IPS DF 6.9 (cell line): ENCODE results near the gene HEXIM1.
A peak's percentile ranks its signal among the peaks of the same experiment; 100 is the strongest.

Source experiments
- DNase-seq: peaks from one replicate; pipeline ENCODE4 v3.0.0-alpha.2; 2013; ENCODE audit warnings: low read depth, low spot score
- H3K27ac ChIP-seq: one replicate; pipeline ENCODE4 v1.5.1; 2013; ENCODE audit warnings: low read length, control low read depth
- H3K27me3 ChIP-seq: 2 replicates; pipeline ENCODE4 v1.6.1; 2013; ENCODE audit warnings: mild to moderate bottlenecking, low read length; ENCODE audit not compliant: control insufficient read depth, insufficient read depth
- H3K36me3 ChIP-seq: 2 replicates; pipeline ENCODE4 v1.6.1; 2013; ENCODE audit warnings: low read length; ENCODE audit not compliant: control insufficient read depth, insufficient read depth
- H3K4me1 ChIP-seq: 2 replicates; pipeline ENCODE4 v1.6.1; 2013; ENCODE audit warnings: low read length; ENCODE audit not compliant: control insufficient read depth, insufficient read depth
- H3K4me3 ChIP-seq: 2 replicates; pipeline ENCODE4 v1.5.1; 2013; ENCODE audit warnings: mild to moderate bottlenecking, low read length
- H3K9me3 ChIP-seq: 2 replicates; pipeline ENCODE4 v1.6.1; 2013; ENCODE audit warnings: low read length, inconsistent platforms; ENCODE audit not compliant: control insufficient read depth, insufficient read depth
- WGBS: extraction: QIAGEN DNeasy Blood & Tissue Kit; methylation state at CpG from one replicate; pipeline ENCODE4 v1.1.7; 2013; ENCODE audit warnings: mixed read lengths, missing lambda C conversion rate; ENCODE audit not compliant: insufficient read length, insufficient coverage; 5-methylcytosine and 5-hydroxymethylcytosine counted together

The HEXIM1 gene

GRCh38 chr17:45129940-45130680, 18.2 kb upstream of the HEXIM1 start:
- no peaks in the 10 kb centered on the region for H3K36me3 ChIP-seq
- no peaks in the 10 kb centered on the region for H3K9me3 ChIP-seq
- WGBS, result no CpG with 5 or more reads among the region's 13 CpGs
- no peak overlapping the region for H3K27ac ChIP-seq
- DNase-seq, result no peak
- no peak overlapping the region for H3K4me3 ChIP-seq
- H3K4me1 ChIP-seq, result 0 out of 2 replicates have a peak, but pooled peaks cover 4% of the 10 kb centered on the region
- H3K27me3 ChIP-seq, result no peaks in the 10 kb centered on the region

- H3K9me3 ChIP-seq, result no peaks in the 10 kb centered on the region
- no CpG with 5 or more reads among the region's 17 CpGs for WGBS
- H3K4me3 ChIP-seq, result no peak overlapping the region
These were observed 17.3 kb upstream of the HEXIM1 start for GRCh38 chr17:45130681-45131615.

GRCh38 chr17:45131616-45132319, 16.5 kb upstream of the HEXIM1 start:
- Histone ChIP-seq H3K4me1 (0 out of 2 replicates have a peak, but pooled peaks cover 4% of the 10 kb centered on the region), H3K27me3 (no peaks in the 10 kb centered on the region), H3K27ac (no peak overlapping the region), H3K9me3 (no peaks in the 10 kb centered on the region), H3K4me3 (peak overlapping the region; percentile 56; the same call in 1 of the 2 replicates), H3K36me3 (no peaks in the 10 kb centered on the region)
- no peak for DNase-seq
- WGBS, result no CpG with 5 or more reads among the region's 46 CpGs

More at GRCh38 chr17:45130681-45131615, 17.3 kb upstream of the HEXIM1 start:
- no peak for DNase-seq
- 0 out of 2 replicates have a peak, but pooled peaks cover 4% of the 10 kb centered on the region for H3K4me1 ChIP-seq
- H3K36me3 ChIP-seq, result no peaks in the 10 kb centered on the region
- H3K27me3 ChIP-seq, result no peaks in the 10 kb centered on the region
- no peak overlapping the region for H3K27ac ChIP-seq

GRCh38 chr17:45132320-45132571, 16.0 kb upstream of the HEXIM1 start, which contains the start of gene PLCD3:
Gene PLCD3, minus strand, starts transcription at chr17:45132515. Its CDS starts 105 bp downstream, at chr17:45132410.
- WGBS, result no CpG with 5 or more reads among the region's 36 CpGs
- H3K27me3 ChIP-seq, result no peaks in the 10 kb centered on the region
- peak within 1 kb of the TSS; percentile 56; the same call in 1 of the 2 replicates for H3K4me3 ChIP-seq
- DNase-seq, result no peak
- H3K4me1 ChIP-seq, result 0 out of 2 replicates have a peak, but pooled peaks cover 4% of the 10 kb centered on the region
- no peak within 1 kb of the TSS for H3K27ac ChIP-seq
- no peaks in the 10 kb centered on the region for H3K9me3 ChIP-seq
- no peaks in the 10 kb centered on the region for H3K36me3 ChIP-seq

DNA sequence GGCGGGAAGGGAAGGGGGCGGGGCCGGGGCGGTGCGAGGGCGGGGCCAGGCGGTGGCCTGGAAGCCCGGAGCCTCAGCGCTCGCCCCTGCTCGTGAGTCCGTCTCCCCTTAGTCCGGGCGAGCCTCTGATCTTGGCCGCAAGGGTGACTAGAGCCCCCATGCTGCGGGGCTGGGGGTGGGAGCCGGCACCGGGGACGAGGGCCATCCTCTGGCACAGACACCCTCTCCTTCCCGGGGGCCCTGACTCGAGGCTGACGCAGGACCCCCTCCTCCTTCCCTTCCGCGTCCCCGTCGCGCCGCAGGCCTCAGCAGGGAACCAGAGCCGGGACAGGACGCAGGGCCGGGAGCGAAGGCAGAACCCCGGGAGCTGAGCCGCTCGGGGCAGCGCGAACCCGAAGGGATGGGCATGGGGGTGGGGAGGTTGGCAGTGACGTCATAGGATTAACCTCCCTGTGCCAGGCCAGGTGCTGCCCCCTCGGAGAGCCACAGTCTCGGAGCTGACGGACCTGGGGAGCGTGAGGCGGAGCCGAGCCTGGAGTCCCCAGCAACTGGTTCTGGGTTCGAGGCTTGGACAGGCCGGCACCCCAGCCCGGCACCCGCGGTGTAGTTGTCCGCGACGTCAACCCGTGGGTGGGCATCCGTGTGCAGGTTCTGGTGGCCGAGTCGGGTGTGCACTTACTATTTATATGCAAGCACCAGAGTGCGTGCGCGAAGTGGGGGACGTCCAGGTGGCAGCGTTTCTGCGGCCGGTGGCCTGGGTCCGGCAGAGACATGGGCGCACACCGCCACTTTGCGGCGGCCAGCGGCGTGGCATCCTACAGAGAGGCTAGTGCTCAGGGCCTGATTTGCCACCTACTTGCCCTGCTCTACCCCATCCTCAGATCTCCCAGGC, 15.5 kb upstream of the HEXIM1 start:
- WGBS, result no CpG with 5 or more reads among the region's 71 CpGs
- H3K4me3 ChIP-seq, result peak overlapping the region; percentile 34; the same call in 1 of the 2 replicates
- no peak for DNase-seq
- no peaks in the 10 kb centered on the region for H3K27me3 ChIP-seq
- H3K9me3 ChIP-seq, result no peaks in the 10 kb centered on the region
- H3K27ac ChIP-seq, result no peak overlapping the region
- no peaks in the 10 kb centered on the region for H3K4me1 ChIP-seq
- peaks cover under 1% of the 10 kb centered on the region; the same call in 1 of the 2 replicates for H3K36me3 ChIP-seq

- H3K9me3 ChIP-seq, result no peaks in the 10 kb centered on the region
- H3K27me3 ChIP-seq, result no peaks in the 10 kb centered on the region
- H3K36me3 ChIP-seq, result peaks cover 3% of the 10 kb centered on the region; the same call in 1 of the 2 replicates
- WGBS, result no CpG with 5 or more reads among the region's 40 CpGs
- peak; percentile 96 for DNase-seq
- peak within 1 kb of the TSS; percentile 42; the same call in 1 of the 2 replicates for H3K4me3 ChIP-seq
- H3K4me1 ChIP-seq, result no peaks in the 10 kb centered on the region
- no peak within 1 kb of the TSS for H3K27ac ChIP-seq
These were observed 12.9 kb upstream of the HEXIM1 start, which contains the start of gene ACBD4 for GRCh38 chr17:45135192-45135977. Gene ACBD4, plus strand, starts transcription at chr17:45135687. Its CDS starts 458 bp downstream, at chr17:45136145.

DNA sequence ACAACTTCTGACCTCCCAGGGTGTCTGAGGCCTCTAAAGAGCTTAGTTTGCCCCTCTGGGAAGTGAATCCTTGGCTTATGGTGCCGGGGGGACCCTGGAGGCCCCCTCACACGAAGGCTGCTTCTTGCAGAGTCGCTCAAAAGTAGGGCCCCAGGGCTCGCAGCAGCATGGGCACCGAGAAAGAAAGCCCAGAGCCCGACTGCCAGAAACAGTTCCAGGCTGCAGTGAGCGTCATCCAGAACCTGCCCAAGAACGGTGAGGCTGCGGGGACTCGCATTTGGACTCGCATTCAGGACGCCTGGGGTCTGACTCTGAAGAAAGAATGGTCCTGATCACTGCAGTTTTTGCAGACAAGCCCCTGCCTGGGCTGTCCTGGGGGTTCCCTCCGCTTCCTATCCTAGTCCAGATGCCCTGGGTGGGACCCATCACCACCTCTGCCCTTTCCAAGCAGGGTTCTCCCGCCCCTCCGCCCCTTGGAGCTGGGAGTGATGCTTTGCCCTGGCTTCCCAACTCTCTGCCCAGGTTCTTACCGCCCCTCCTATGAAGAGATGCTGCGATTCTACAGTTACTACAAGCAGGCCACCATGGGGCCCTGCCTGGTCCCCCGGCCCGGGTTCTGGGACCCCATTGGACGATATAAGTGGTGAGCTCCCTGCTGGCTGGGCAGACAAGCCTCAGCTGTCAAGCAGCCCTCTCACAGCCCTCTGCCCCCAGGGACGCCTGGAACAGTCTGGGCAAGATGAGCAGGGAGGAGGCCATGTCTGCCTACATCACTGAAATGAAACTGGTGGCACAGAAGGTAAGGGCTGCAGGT, 12.1 kb upstream of the HEXIM1 start:
- Histone ChIP-seq H3K27me3 (no peaks in the 10 kb centered on the region), H3K4me3 (peak overlapping the region; percentile 42; the same call in 1 of the 2 replicates), H3K4me1 (no peaks in the 10 kb centered on the region), H3K36me3 (peaks cover 3% of the 10 kb centered on the region; the same call in 1 of the 2 replicates), H3K9me3 (no peaks in the 10 kb centered on the region), H3K27ac (no peak overlapping the region)
- DNase-seq, result no peak
- WGBS, result no CpG with 5 or more reads among the region's 21 CpGs

GRCh38 chr17:45136846-45137560, 11.3 kb upstream of the HEXIM1 start:
- WGBS, result no CpG with 5 or more reads among the region's 12 CpGs
- Histone ChIP-seq H3K27me3 (no peaks in the 10 kb centered on the region), H3K4me1 (no peaks in the 10 kb centered on the region), H3K9me3 (no peaks in the 10 kb centered on the region), H3K27ac (no peak overlapping the region), H3K36me3 (peaks cover 3% of the 10 kb centered on the region; the same call in 1 of the 2 replicates), H3K4me3 (no peak overlapping the region)
- DNase-seq, result no peak
